Uterus (tissue), 4 donors: ENCODE data around the gene SLC38A10. TPM values are rescaled to one million over a fixed set of nuclear protein-coding genes. Genes with fewer than 3 reads are reported as not detected.

Experiments used
- DNase-seq, 2 donors: peaks; one replicate each; pipeline ENCODE4 v3.0.0-alpha.2; 2019 to 2020
- H3K27ac ChIP-seq, 2 donors: fragments of 200-600 bp; sonication (generic); 1 replicate in 1 of 2; 2 replicates in 1 of 2; pipeline ENCODE4 v1.5.1; 2016 to 2018
- H3K27me3 ChIP-seq, 2 donors: fragments of 200-600 bp; sonication (generic); one replicate each; pipeline ENCODE4 v1.5.1; 2018 to 2019; ENCODE audit warnings: control low read depth in 1 of 2
- H3K36me3 ChIP-seq, 2 donors: fragments of 200-600 bp; sonication (generic); one replicate each; pipeline ENCODE4 v1.5.1; 2019; ENCODE audit warnings: control low read depth in 1 of 2
- H3K4me1 ChIP-seq, 2 donors: fragments of 200-600 bp; sonication (generic); one replicate each; pipeline ENCODE4 v1.5.1; 2018 to 2019; ENCODE audit warnings: control low read depth in 1 of 2
- H3K4me3 ChIP-seq, 2 donors: fragments of 200-600 bp; sonication (generic); 1 replicate in 1 of 2; 2 replicates in 1 of 2; pipeline ENCODE4 v1.5.1; 2018 to 2019; ENCODE audit warnings: mild to moderate bottlenecking in 1 of 2
- H3K9me3 ChIP-seq, 2 donors: fragments of 200-600 bp; sonication (generic); one replicate each; pipeline ENCODE4 v1.5.1; 2019; ENCODE audit warnings: control low read depth in 1 of 2
- CTCF ChIP-seq, 4 experiments: fragments of 200-600 bp in 2 of 4; fragments of 450-650 bp in 2 of 4; sonication (generic) in 2 of 4; IDR thresholded peaks; one replicate each; pipeline ENCODE4 v1.5.1; 2016 to 2019; ENCODE audit warnings: antibody characterized with exemption in 4 of 4, mild to moderate bottlenecking in 2 of 4, moderate library complexity in 1 of 4
- POLR2A ChIP-seq, 2 donors: fragments of 450-650 bp; IDR thresholded peaks; one replicate each; pipeline ENCODE4 v1.6.1; 2016; ENCODE audit warnings: antibody characterized with exemption in 2 of 2, mild to moderate bottlenecking in 1 of 2, moderate library complexity in 1 of 2
- intact Hi-C: fragments of 100-400 bp; cut with DNase I; formaldehyde crosslinking; loops from one replicate; pipeline ENCODE4 v1.15.1; 2023; ENCODE audit warnings: low total_unique reads
- total RNA-seq, 4 donors: library from RNA; depleted of rRNA in 3 of 4; stranded (reverse); fragments of >200 nt in 3 of 4; gene quantifications; one replicate each; pipeline versions ENCODE4 v1.1.0 to v1.2.4, GENCODE V29; 2014 to 2023
- donor health status: DM: yes; HTN: yes; CAD: no.

SLC38A10 gene
- total RNA-seq, 4 donors from 2014 or later, result 50.7 to 55.4 (median 53.3) TPM

GRCh38 chr17:81273698-81274470 lies 21.2 kb downstream of the SLC38A10 start:
- no peaks in the 10 kb centered on the region for H3K27me3 ChIP-seq
- TF ChIP-seq POLR2A (IDR thresholded peaks at IDR 0.05) (no peak), CTCF (IDR thresholded peaks at IDR 0.05) (no peak)
- intact Hi-C loops, result no loop called here
- no peak for DNase-seq
- no peak overlapping the region for H3K27ac ChIP-seq
- H3K9me3 ChIP-seq, result no peaks in the 10 kb centered on the region
- H3K4me1 ChIP-seq, result no peaks in the 10 kb centered on the region
- no peak overlapping the region for H3K4me3 ChIP-seq
- H3K36me3 ChIP-seq, result no peaks in the 10 kb centered on the region

GRCh38 chr17:81272616-81273015 lies 22.5 kb downstream of the SLC38A10 start:
- no peaks in the 10 kb centered on the region for H3K9me3 ChIP-seq
- no peaks in the 10 kb centered on the region for H3K4me1 ChIP-seq
- TF ChIP-seq CTCF (IDR thresholded peaks at IDR 0.05) (no peak), POLR2A (IDR thresholded peaks at IDR 0.05) (no peak)
- DNase-seq, result no peak
- no peaks in the 10 kb centered on the region for H3K27me3 ChIP-seq
- intact Hi-C loops, result no loop called here
- no peaks in the 10 kb centered on the region for H3K36me3 ChIP-seq
- H3K27ac ChIP-seq, result no peak overlapping the region
- H3K4me3 ChIP-seq, result no peak overlapping the region

- H3K4me1 ChIP-seq, result no peaks in the 10 kb centered on the region
- intact Hi-C loops, result no loop called here
- TF ChIP-seq POLR2A (IDR thresholded peaks at IDR 0.05) (no peak), CTCF (IDR thresholded peaks at IDR 0.05) (no peak)
- no peaks in the 10 kb centered on the region for H3K9me3 ChIP-seq
- H3K36me3 ChIP-seq, result no peaks in the 10 kb centered on the region
- no peak for DNase-seq
- no peak overlapping the region for H3K27ac ChIP-seq
- no peaks in the 10 kb centered on the region for H3K27me3 ChIP-seq
- no peak overlapping the region for H3K4me3 ChIP-seq
These were observed 23.9 kb downstream of the SLC38A10 start for GRCh38 chr17:81271226-81271625.

GRCh38 chr17:81270279-81270678 lies 24.8 kb downstream of the SLC38A10 start:
- intact Hi-C loops, result no loop called here
- no peak overlapping the region for H3K27ac ChIP-seq
- TF ChIP-seq CTCF (IDR thresholded peaks at IDR 0.05) (no peak), POLR2A (IDR thresholded peaks at IDR 0.05) (no peak)
- no peak for DNase-seq
- no peak overlapping the region for H3K4me3 ChIP-seq
- no peaks in the 10 kb centered on the region for H3K4me1 ChIP-seq
- H3K36me3 ChIP-seq, result no peaks in the 10 kb centered on the region
- H3K27me3 ChIP-seq, result no peaks in the 10 kb centered on the region
- H3K9me3 ChIP-seq, result no peaks in the 10 kb centered on the region

GRCh38 chr17:81267390-81268067 lies 27.6 kb downstream of the SLC38A10 start:
- no peak for DNase-seq
- H3K36me3 ChIP-seq, result no peaks in the 10 kb centered on the region
- intact Hi-C loops, result no loop called here
- no peaks in the 10 kb centered on the region for H3K4me1 ChIP-seq
- no peak for TF ChIP-seq POLR2A (IDR thresholded peaks at IDR 0.05)
- TF ChIP-seq CTCF (IDR thresholded peaks at IDR 0.05), result no peak
- no peak overlapping the region for H3K4me3 ChIP-seq
- H3K27me3 ChIP-seq, result no peaks in the 10 kb centered on the region
- no peaks in the 10 kb centered on the region for H3K9me3 ChIP-seq
- H3K27ac ChIP-seq, result no peak overlapping the region
